SK-N-SH (cell line): ENCODE results near the gene BBC3. TPM values are rescaled to one million over a fixed set of nuclear protein-coding genes. Genes with fewer than 3 reads are reported as not detected.
A peak's percentile ranks its signal among the peaks of the same experiment; 100 is the strongest.

ENCODE experiments used
- ELF1 ChIP-seq: IDR thresholded peaks from 2 replicates; pipeline ENCODE4 v1.4.0; 2012
- EP300 ChIP-seq, 2 experiments: IDR thresholded peaks; 2 replicates each; pipeline versions ENCODE4 v1.4.0 to v1.6.1; 2012; ENCODE audit warnings: borderline replicate concordance in 1 of 2, low read depth in 1 of 2, low read length in 1 of 2
- FOXJ3 ChIP-seq: sonication (generic); formaldehyde crosslinking; IDR thresholded peaks from 2 replicates; pipeline ENCODE4 v1.5.1; 2020; ENCODE audit warnings: mild to moderate bottlenecking, missing genetic modification reagents
- GATA2 ChIP-seq: sonication (generic); formaldehyde crosslinking; IDR thresholded peaks from 2 replicates; pipeline ENCODE4 v1.5.0; 2020; ENCODE audit warnings: mild to moderate bottlenecking, missing genetic modification reagents
- MEF2A ChIP-seq: IDR thresholded peaks from 2 replicates; pipeline ENCODE4 v1.4.0; 2012; ENCODE audit warnings: low read depth, borderline replicate concordance
- MXI1 ChIP-seq: IDR thresholded peaks from 2 replicates; pipeline ENCODE4 v1.6.1; 2012; ENCODE audit warnings: mild to moderate bottlenecking, low read depth, low read length, improper control_type of control experiment
- NFIC ChIP-seq: IDR thresholded peaks from 2 replicates; pipeline ENCODE4 v1.4.0; 2012; ENCODE audit warnings: borderline replicate concordance
- NRF1 ChIP-seq: IDR thresholded peaks from 2 replicates; pipeline ENCODE4 v1.6.1; 2012; ENCODE audit warnings: low read depth, mild to moderate bottlenecking, low read length
- POLR2AphosphoS5 ChIP-seq: IDR thresholded peaks from 2 replicates; pipeline ENCODE4 v1.6.1; 2012; ENCODE audit warnings: low read depth, low read length
- SIN3A ChIP-seq: IDR thresholded peaks from 2 replicates; pipeline ENCODE4 v1.6.1; 2012; ENCODE audit warnings: low read depth, mild to moderate bottlenecking, low read length, moderate library complexity, borderline replicate concordance
- TAF1 ChIP-seq: IDR thresholded peaks from 2 replicates; pipeline ENCODE4 v1.6.1; 2012; ENCODE audit warnings: low read depth, mild to moderate bottlenecking, low read length, moderate library complexity, borderline replicate concordance
- TCF12 ChIP-seq: IDR thresholded peaks from 2 replicates; pipeline ENCODE4 v1.4.0; 2012
- polyA plus RNA-seq, 3 experiments: library from polyadenylated mRNA; depleted of rRNA; stranded (reverse); fragments of >200 nt; gene quantifications; 2 replicates each; pipeline ENCODE4 v1.2.3, GENCODE V29; 2012
- TF ChIP-seq, protein P1 (sequence below): IDR thresholded peaks from 2 replicates; pipeline ENCODE4 v1.4.0; 2012; ENCODE audit warnings: low read depth, borderline replicate concordance
- TF ChIP-seq, protein P2 (sequence below): IDR thresholded peaks from 2 replicates; pipeline ENCODE4 v1.6.1; 2012; ENCODE audit warnings: mild to moderate bottlenecking, low read depth, low read length, moderate library complexity
- TF ChIP-seq, protein P3 (sequence below): fragments of 150-350 bp; IDR thresholded peaks from 2 replicates; pipeline ENCODE4 v1.6.1; 2017; ENCODE audit warnings: antibody characterized with exemption, low read length, low read depth, borderline replicate concordance
- TF ChIP-seq, protein P4 (sequence below): IDR thresholded peaks from 2 replicates; pipeline ENCODE4 v1.4.0; 2012; ENCODE audit warnings: low read depth, borderline replicate concordance

BBC3 gene
- polyA plus RNA-seq, 1 of the 3 experiments (the other 2 are of a cell fraction), result 14.5 TPM

DNA sequence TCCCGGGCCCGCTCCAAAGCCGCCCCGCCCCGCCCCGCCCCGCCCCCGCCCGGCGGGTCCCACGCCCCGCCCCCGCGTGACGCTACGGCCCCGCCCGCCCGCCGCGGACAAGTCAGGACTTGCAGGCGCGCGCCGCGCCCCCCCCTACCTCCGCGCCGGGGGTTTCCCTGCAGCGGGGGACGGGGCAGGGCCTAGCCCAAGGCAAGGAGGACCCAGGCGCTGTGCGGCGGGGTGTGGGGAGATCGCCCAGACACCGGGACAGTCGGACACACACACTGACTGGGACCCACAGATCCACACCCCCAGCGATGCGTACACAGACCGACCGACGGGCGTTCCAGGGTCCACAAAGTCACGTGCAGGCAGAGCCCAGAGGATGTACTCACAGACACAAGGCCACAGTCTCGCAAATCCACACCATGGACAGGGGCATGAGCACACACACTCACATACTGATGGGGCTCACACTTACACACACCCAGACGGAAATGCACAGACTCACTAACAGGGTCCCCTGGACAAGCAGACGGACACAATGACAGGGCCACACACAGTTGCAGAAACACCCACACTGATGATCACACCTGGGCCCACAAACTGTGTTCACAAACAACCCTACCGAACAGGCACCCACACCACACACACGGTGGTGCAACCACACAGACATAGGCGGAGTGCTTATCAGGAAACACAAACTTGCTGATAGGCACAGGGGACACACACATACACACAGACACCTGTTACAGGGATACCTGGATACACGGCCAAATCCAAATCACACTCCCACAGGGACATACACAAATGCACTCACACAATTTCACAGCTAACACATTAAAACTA is 436 bp upstream of the BBC3 start (continued):
- TF ChIP-seq TAF1 (peak; percentile 36; the same call in 1 of the 2 replicates), ELF1 (no peak), TCF12 (no peak), MXI1 (peak; percentile 76; the same call in 1 of the 2 replicates), GATA2 (CRISPR knock-in tag) (no peak; the same call in 1 of the 2 replicates), EP300 (IDR thresholded peaks at IDR 0.05; ENCODE audit: borderline replicate concordance in 1 of 2, low read depth in 1 of 2, low read length in 1 of 2) (no peak), NRF1 (no peak), FOXJ3 (CRISPR knock-in tag) (0 out of 2 replicates have a peak, but pooled peaks have one; percentile 8), POLR2AphosphoS5 (peak; percentile 67; the same call in 1 of the 2 replicates), SIN3A (peak; percentile 51; the same call in 1 of the 2 replicates), MEF2A (no peak), NFIC (no peak)
- TF ChIP-seq, protein P1, sequence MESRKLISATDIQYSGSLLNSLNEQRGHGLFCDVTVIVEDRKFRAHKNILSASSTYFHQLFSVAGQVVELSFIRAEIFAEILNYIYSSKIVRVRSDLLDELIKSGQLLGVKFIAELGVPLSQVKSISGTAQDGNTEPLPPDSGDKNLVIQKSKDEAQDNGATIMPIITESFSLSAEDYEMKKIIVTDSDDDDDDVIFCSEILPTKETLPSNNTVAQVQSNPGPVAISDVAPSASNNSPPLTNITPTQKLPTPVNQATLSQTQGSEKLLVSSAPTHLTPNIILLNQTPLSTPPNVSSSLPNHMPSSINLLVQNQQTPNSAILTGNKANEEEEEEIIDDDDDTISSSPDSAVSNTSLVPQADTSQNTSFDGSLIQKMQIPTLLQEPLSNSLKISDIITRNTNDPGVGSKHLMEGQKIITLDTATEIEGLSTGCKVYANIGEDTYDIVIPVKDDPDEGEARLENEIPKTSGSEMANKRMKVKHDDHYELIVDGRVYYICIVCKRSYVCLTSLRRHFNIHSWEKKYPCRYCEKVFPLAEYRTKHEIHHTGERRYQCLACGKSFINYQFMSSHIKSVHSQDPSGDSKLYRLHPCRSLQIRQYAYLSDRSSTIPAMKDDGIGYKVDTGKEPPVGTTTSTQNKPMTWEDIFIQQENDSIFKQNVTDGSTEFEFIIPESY, result no peak
- TF ChIP-seq, protein P2, sequence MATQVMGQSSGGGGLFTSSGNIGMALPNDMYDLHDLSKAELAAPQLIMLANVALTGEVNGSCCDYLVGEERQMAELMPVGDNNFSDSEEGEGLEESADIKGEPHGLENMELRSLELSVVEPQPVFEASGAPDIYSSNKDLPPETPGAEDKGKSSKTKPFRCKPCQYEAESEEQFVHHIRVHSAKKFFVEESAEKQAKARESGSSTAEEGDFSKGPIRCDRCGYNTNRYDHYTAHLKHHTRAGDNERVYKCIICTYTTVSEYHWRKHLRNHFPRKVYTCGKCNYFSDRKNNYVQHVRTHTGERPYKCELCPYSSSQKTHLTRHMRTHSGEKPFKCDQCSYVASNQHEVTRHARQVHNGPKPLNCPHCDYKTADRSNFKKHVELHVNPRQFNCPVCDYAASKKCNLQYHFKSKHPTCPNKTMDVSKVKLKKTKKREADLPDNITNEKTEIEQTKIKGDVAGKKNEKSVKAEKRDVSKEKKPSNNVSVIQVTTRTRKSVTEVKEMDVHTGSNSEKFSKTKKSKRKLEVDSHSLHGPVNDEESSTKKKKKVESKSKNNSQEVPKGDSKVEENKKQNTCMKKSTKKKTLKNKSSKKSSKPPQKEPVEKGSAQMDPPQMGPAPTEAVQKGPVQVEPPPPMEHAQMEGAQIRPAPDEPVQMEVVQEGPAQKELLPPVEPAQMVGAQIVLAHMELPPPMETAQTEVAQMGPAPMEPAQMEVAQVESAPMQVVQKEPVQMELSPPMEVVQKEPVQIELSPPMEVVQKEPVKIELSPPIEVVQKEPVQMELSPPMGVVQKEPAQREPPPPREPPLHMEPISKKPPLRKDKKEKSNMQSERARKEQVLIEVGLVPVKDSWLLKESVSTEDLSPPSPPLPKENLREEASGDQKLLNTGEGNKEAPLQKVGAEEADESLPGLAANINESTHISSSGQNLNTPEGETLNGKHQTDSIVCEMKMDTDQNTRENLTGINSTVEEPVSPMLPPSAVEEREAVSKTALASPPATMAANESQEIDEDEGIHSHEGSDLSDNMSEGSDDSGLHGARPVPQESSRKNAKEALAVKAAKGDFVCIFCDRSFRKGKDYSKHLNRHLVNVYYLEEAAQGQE, result peak; percentile 88
- TF ChIP-seq, protein P3, sequence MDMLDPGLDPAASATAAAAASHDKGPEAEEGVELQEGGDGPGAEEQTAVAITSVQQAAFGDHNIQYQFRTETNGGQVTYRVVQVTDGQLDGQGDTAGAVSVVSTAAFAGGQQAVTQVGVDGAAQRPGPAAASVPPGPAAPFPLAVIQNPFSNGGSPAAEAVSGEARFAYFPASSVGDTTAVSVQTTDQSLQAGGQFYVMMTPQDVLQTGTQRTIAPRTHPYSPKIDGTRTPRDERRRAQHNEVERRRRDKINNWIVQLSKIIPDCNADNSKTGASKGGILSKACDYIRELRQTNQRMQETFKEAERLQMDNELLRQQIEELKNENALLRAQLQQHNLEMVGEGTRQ, result peak; percentile 54; the same call in 1 of the 2 replicates
- TF ChIP-seq, protein P4, sequence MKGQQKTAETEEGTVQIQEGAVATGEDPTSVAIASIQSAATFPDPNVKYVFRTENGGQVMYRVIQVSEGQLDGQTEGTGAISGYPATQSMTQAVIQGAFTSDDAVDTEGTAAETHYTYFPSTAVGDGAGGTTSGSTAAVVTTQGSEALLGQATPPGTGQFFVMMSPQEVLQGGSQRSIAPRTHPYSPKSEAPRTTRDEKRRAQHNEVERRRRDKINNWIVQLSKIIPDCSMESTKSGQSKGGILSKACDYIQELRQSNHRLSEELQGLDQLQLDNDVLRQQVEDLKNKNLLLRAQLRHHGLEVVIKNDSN, result peak; percentile 84; the same call in 1 of the 2 replicates
- TF ChIP-seq, all 33 proteins: peak for 9
